H9 (cell line): ENCODE results near the gene MAP3K5. TPM values are rescaled to one million over a fixed set of nuclear protein-coding genes. Genes with fewer than 3 reads are reported as not detected.

ENCODE experiments used
- DNase-seq: peaks from one replicate; pipeline ENCODE4 v3.0.0-alpha.2; 2017
- H2AFZ ChIP-seq: one replicate; pipeline ENCODE4 v1.6.1; 2013; ENCODE audit warnings: mild to moderate bottlenecking, low read length, control low read depth, moderate library complexity
- H2AK5ac ChIP-seq: 2 replicates; pipeline ENCODE4 v1.6.1; 2013; ENCODE audit warnings: low read length, control low read depth, mixed read lengths; ENCODE audit not compliant: insufficient read length
- H2BK120ac ChIP-seq: one replicate; pipeline ENCODE4 v1.6.1; 2013; ENCODE audit warnings: low read depth, mild to moderate bottlenecking, low read length, control low read depth, inconsistent platforms; ENCODE audit not compliant: poor library complexity, severe bottlenecking
- H2BK12ac ChIP-seq: 2 replicates; pipeline ENCODE4 v1.6.1; 2013; ENCODE audit warnings: low read length, control low read depth, mixed read lengths, low read depth; ENCODE audit not compliant: insufficient read length
- H2BK15ac ChIP-seq: 2 replicates; pipeline ENCODE4 v1.6.1; 2013; ENCODE audit warnings: low read depth, low read length, control low read depth
- H2BK20ac ChIP-seq: one replicate; pipeline ENCODE4 v1.6.1; 2013; ENCODE audit warnings: low read depth, mild to moderate bottlenecking, low read length, control low read depth, inconsistent platforms; ENCODE audit not compliant: poor library complexity, severe bottlenecking
- H2BK5ac ChIP-seq: 2 replicates; pipeline ENCODE4 v1.6.1; 2013; ENCODE audit warnings: low read length, control low read depth, mixed read lengths; ENCODE audit not compliant: insufficient read length
- H3K14ac ChIP-seq: 2 replicates; pipeline ENCODE4 v1.6.1; 2013; ENCODE audit warnings: low read length, control low read depth; ENCODE audit not compliant: insufficient read depth
- H3K18ac ChIP-seq: 2 replicates; pipeline ENCODE4 v1.6.1; 2013; ENCODE audit warnings: low read depth, mild to moderate bottlenecking, mixed read lengths, low read length, control low read depth; ENCODE audit not compliant: insufficient read length
- H3K23ac ChIP-seq: 2 replicates; pipeline ENCODE4 v1.6.1; 2013; ENCODE audit warnings: low read length, control low read depth, mixed read lengths, low read depth; ENCODE audit not compliant: insufficient read length
- H3K23me2 ChIP-seq: 2 replicates; pipeline ENCODE4 v1.6.1; 2013; ENCODE audit warnings: low read depth, mild to moderate bottlenecking, mixed read lengths, low read length, control low read depth; ENCODE audit not compliant: insufficient read length, poor library complexity, severe bottlenecking
- H3K27ac ChIP-seq: 2 replicates; pipeline ENCODE4 v1.5.1; 2013; ENCODE audit warnings: low read length, control low read depth, mixed read lengths, low read depth; ENCODE audit not compliant: insufficient read length
- H3K27me3 ChIP-seq: 2 replicates; pipeline ENCODE4 v1.6.1; 2013; ENCODE audit warnings: low read length, control low read depth, inconsistent platforms; ENCODE audit not compliant: insufficient read depth
- H3K4ac ChIP-seq: 2 replicates; pipeline ENCODE4 v1.6.1; 2013; ENCODE audit warnings: low read depth, mild to moderate bottlenecking, control low read depth, inconsistent platforms, low read length, moderate library complexity
- H3K4me1 ChIP-seq: 2 replicates; pipeline ENCODE4 v1.6.1; 2013; ENCODE audit warnings: low read length, control low read depth, inconsistent platforms; ENCODE audit not compliant: insufficient read depth
- H3K4me2 ChIP-seq: 2 replicates; pipeline ENCODE4 v1.6.1; 2013; ENCODE audit warnings: low read length, control low read depth, mixed read lengths; ENCODE audit not compliant: insufficient read length, insufficient read depth
- H3K56ac ChIP-seq: 2 replicates; pipeline ENCODE4 v1.6.1; 2013; ENCODE audit warnings: low read depth, mild to moderate bottlenecking, mixed read lengths, low read length, control low read depth; ENCODE audit not compliant: insufficient read length
- H3K79me1 ChIP-seq: 2 replicates; pipeline ENCODE4 v1.6.1; 2013; ENCODE audit warnings: low read depth, mild to moderate bottlenecking, moderate library complexity, low read length, control low read depth, inconsistent platforms; ENCODE audit not compliant: insufficient read depth, poor library complexity, severe bottlenecking
- H3K79me2 ChIP-seq: 2 replicates; pipeline ENCODE4 v1.6.1; 2013; ENCODE audit warnings: low read length, control low read depth, inconsistent platforms; ENCODE audit not compliant: insufficient read depth
- H3K9ac ChIP-seq: 2 replicates; pipeline ENCODE4 v1.6.1; 2013; ENCODE audit warnings: low read length, control low read depth, mixed read lengths; ENCODE audit not compliant: insufficient read length; ENCODE audit errors: extremely low read depth
- H3K9me3 ChIP-seq: one replicate; pipeline ENCODE4 v1.6.1; 2013; ENCODE audit warnings: low read depth, low read length, inconsistent platforms; ENCODE audit not compliant: control insufficient read depth
- H3T11ph ChIP-seq: one replicate; pipeline ENCODE4 v1.6.1; 2013; ENCODE audit warnings: mild to moderate bottlenecking, low read length, control low read depth, inconsistent platforms
- H4K20me1 ChIP-seq: one replicate; pipeline ENCODE4 v1.6.1; 2013; ENCODE audit not compliant: control insufficient read depth, insufficient read length, insufficient read depth
- H4K5ac ChIP-seq: 2 replicates; pipeline ENCODE4 v1.6.1; 2013; ENCODE audit warnings: low read depth, mild to moderate bottlenecking, mixed read lengths, low read length, control low read depth; ENCODE audit not compliant: insufficient read length
- H4K8ac ChIP-seq: replicated peaks from 2 replicates; pipeline ENCODE4 v1.6.1; 2013; ENCODE audit warnings: low read length, control low read depth, mixed read lengths, low read depth; ENCODE audit not compliant: insufficient read length
- H4K91ac ChIP-seq: 2 replicates; pipeline ENCODE4 v1.6.1; 2013; ENCODE audit warnings: low read depth, mild to moderate bottlenecking, moderate library complexity, mixed read lengths, low read length, control low read depth; ENCODE audit not compliant: insufficient read length
- H3K27ac Mint-ChIP-seq, 3 experiments: 2 replicates in 2 of 3; 3 replicates in 1 of 3; pipeline ENCODE4 v1.8.0; 2020 to 2021; ENCODE audit warnings: mixed read lengths in 3 of 3, mild to moderate bottlenecking in 1 of 3, moderate library complexity in 1 of 3
- H3K27me3 Mint-ChIP-seq: 2 replicates; pipeline ENCODE4 v1.8.0; 2021; ENCODE audit warnings: low read depth, mild to moderate bottlenecking, moderate library complexity, mixed read lengths
- H3K36me3 Mint-ChIP-seq, 3 experiments: 2 replicates in 2 of 3; 3 replicates in 1 of 3; pipeline ENCODE4 v1.8.0; 2020 to 2021; ENCODE audit warnings: low read depth in 3 of 3, mixed read lengths in 3 of 3; ENCODE audit not compliant: insufficient read depth in 1 of 3
- H3K4me1 Mint-ChIP-seq, 2 experiments: 2 replicates each; pipeline ENCODE4 v1.8.0; 2020; ENCODE audit warnings: mixed read lengths in 2 of 2
- H3K4me3 Mint-ChIP-seq, 2 experiments: 2 replicates in 1 of 2; 3 replicates in 1 of 2; pipeline ENCODE4 v1.8.0; 2020 to 2021; ENCODE audit warnings: mild to moderate bottlenecking in 2 of 2, mixed read lengths in 2 of 2, moderate library complexity in 1 of 2
- H3K9me3 Mint-ChIP-seq, 2 experiments: 2 replicates in 1 of 2; 3 replicates in 1 of 2; pipeline ENCODE4 v1.8.0; 2020; ENCODE audit warnings: mild to moderate bottlenecking in 2 of 2, mixed read lengths in 2 of 2, moderate library complexity in 1 of 2
- CTCF ChIP-seq: fragments of 200-600 bp; sonication (generic); conservative IDR thresholded peaks from 3 replicates; pipeline ENCODE4 v1.8.0; 2021; ENCODE audit warnings: antibody characterized with exemption, mild to moderate bottlenecking
- WGBS: extraction: QIAGEN DNeasy Blood & Tissue Kit; methylation state at CpG from one replicate; pipeline ENCODE4 v1.1.7; 2013; ENCODE audit warnings: missing lambda C conversion rate, low lambda C conversion rate, mixed read lengths; ENCODE audit not compliant: insufficient read length; ENCODE audit errors: extremely low coverage; 5-methylcytosine and 5-hydroxymethylcytosine counted together
- total RNA-seq: library from RNA; stranded (reverse); gene quantifications from 2 replicates; pipeline ENCODE4 v1.2.1, GENCODE V29; 2021

The MAP3K5 gene
- total RNA-seq, 1 experiment from 2014 or later = 1.6 TPM

GRCh38 chr6:136736281-136736960 lies 55.9 kb downstream of the MAP3K5 start:
- no peak overlapping the region for H2BK120ac ChIP-seq
- H3K27ac ChIP-seq = no peak overlapping the region

More at GRCh38 chr6:136736281-136736960, 55.9 kb downstream of the MAP3K5 start:
- H3K4me1 ChIP-seq = no peaks in the 10 kb centered on the region
- H3K23me2 ChIP-seq = no peaks in the 10 kb centered on the region
- H2BK15ac ChIP-seq = no peak overlapping the region
- no peak overlapping the region for H3K23ac ChIP-seq
- H3K79me2 ChIP-seq = no peaks in the 10 kb centered on the region
- no peaks in the 10 kb centered on the region for H3K27me3 ChIP-seq
- H3K27ac Mint-ChIP-seq = no peak overlapping the region; a peak in 1 of 7 replicates
- H3K14ac ChIP-seq = no peak overlapping the region
- H3K79me1 ChIP-seq = no peaks in the 10 kb centered on the region
- H3K9ac ChIP-seq = no peak overlapping the region
- H2BK20ac ChIP-seq = no peak overlapping the region
- H3K4me1 Mint-ChIP-seq = peaks cover 8 to 10% of the 10 kb centered on the region in 2 experiments
- no peak overlapping the region for H3K18ac ChIP-seq
- no peaks in the 10 kb centered on the region for H3K9me3 ChIP-seq
- H3K27me3 Mint-ChIP-seq = no peaks in the 10 kb centered on the region
- no peak overlapping the region for H3K4me2 ChIP-seq
- no peak overlapping the region for H3K4ac ChIP-seq
- no peak overlapping the region for H4K5ac ChIP-seq
- H3T11ph ChIP-seq = no peak overlapping the region
- no peak for DNase-seq
- H4K91ac ChIP-seq = no peak overlapping the region
- WGBS = no CpG with 5 or more reads among the region's 5 CpGs
- H2AFZ ChIP-seq = no peak overlapping the region
- no peaks in the 10 kb centered on the region for H4K20me1 ChIP-seq
- TF ChIP-seq CTCF = no peak
- no peaks in the 10 kb centered on the region for H3K9me3 Mint-ChIP-seq
- no peak overlapping the region for H2BK5ac ChIP-seq
- H4K8ac ChIP-seq = no peak overlapping the region
- no peak overlapping the region for H2BK12ac ChIP-seq
- no peak overlapping the region for H3K56ac ChIP-seq
- no peak overlapping the region for H3K4me3 Mint-ChIP-seq
- H2AK5ac ChIP-seq = no peak overlapping the region
- H3K36me3 Mint-ChIP-seq = no peaks in the 10 kb centered on the region
